ENCODE data around the gene DOC2B.
"Not testable (repeated sequence)": the region's sequence is repeated elsewhere in the genome, so short reads cannot be mapped to it uniquely, and the experiment has no call there.

Gene DOC2B

DNA sequence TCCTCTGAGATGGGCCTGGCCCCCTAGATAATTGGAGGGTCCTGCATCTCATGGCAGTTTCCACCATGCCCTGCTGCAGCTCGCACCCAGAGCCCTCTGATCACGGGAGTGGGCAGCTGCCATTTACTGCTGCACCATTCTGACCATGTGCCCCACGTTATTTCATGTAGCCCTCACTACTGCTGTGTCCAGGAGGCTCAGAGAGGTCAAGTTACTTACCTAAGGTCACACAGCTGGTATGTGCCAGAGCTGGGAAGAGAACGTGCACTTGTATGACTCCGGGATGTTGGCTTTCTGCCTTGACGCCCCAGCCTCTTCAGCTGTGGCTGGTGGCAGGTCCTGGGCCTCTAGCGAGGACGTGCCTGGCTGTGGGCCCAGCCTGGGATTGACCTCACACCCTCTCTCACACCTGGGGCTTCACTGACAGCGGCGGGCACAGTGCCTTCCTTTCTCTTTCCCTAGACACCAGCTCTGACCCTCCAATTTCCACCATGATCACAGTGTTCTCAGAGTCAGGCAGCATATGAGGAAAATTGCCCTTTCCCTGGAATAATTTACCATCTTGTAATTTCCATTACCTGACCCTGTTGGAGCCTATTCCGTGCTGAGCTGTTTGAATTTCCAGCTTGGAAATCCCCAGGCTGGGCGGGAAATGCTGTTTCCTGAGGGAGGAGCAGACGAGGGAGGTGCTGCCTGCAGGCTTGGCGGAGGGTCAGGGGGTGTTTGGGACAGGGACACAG, 18.5 kb upstream of the DOC2B start:
- H3K27ac ChIP-seq (ENCODE audit: low read length): no peak overlapping the region
- no peaks in the 10 kb centered on the region for H3K36me3 ChIP-seq (ENCODE audit: control insufficient read depth in 2 of 2, insufficient read depth in 2 of 2, low read length in 2 of 2)
- H3K27me3 ChIP-seq (ENCODE audit: control insufficient read depth in 1 of 2, insufficient read depth in 2 of 2, low read length in 2 of 2): peaks cover 11 to 17% of the 10 kb centered on the region in 2 donors
- H3K4me1 ChIP-seq (ENCODE audit: control insufficient read depth, insufficient read depth, low read length): peaks cover 6% of the 10 kb centered on the region
- H3K9ac ChIP-seq (ENCODE audit: low read length in 2 of 2): no peak overlapping the region
- no peaks in the 10 kb centered on the region for H3K9me3 ChIP-seq (ENCODE audit: control insufficient read depth in 2 of 2, low read length in 2 of 2)
- no peak overlapping the region for H3K4me3 ChIP-seq (ENCODE audit: low read length in 2 of 2)

DNA sequence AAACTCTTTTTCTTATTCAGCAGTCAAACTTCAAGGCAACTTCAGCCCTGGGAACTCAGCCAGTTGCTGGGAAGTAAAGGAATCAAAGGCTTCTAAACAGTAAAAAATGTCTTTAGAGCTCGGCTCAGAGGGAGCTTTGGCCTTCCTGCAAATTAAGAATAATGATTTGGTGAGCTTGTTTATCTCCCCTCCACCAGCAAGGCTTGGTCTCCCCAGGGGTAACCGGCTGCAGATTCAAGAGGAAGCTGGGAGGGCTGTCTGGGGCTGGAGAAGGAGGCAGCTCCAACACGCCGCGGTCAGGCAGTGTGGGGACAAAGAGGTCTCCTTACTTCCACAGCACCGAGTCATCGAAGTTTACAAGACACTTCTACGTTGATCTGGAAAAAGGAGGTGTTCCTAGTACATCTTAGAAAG, 17.7 kb upstream of the DOC2B start:
- Histone ChIP-seq H3K9me3 (ENCODE audit: control insufficient read depth in 2 of 2, low read length in 2 of 2) (no peaks in the 10 kb centered on the region), H3K27ac (ENCODE audit: low read length) (no peak overlapping the region), H3K4me1 (ENCODE audit: control insufficient read depth, insufficient read depth, low read length) (peaks cover 6% of the 10 kb centered on the region), H3K9ac (ENCODE audit: low read length in 2 of 2) (no peak overlapping the region), H3K36me3 (ENCODE audit: control insufficient read depth in 2 of 2, insufficient read depth in 2 of 2, low read length in 2 of 2) (no peaks in the 10 kb centered on the region), H3K4me3 (ENCODE audit: low read length in 2 of 2) (no peak overlapping the region), H3K27me3 (ENCODE audit: control insufficient read depth in 1 of 2, insufficient read depth in 2 of 2, low read length in 2 of 2) (peaks cover 11 to 17% of the 10 kb centered on the region in 2 donors)

DNA sequence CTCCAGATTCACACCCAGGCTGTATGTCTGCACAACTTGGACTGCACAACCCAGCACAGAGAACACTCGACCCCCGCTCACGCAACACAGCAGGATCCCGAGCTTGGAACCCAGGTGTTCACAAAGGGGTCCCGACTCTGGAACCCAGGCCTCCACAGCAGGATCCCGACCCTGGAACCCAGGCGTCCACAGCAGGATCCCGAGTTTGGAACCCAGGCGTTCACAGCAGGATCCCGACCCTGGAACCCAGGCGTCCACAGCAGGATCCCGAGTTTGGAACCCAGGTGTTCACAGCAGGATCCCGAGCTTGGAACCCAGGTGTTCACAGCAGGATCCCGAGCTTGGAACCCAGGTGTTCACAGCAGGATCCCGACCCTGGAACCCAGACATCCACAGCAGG, 16.8 kb upstream of the DOC2B start:
- not testable (repeated sequence) for H3K9me3 ChIP-seq (ENCODE audit: control insufficient read depth in 2 of 2, low read length in 2 of 2); H3K4me1 ChIP-seq (ENCODE audit: control insufficient read depth, insufficient read depth, low read length); H3K4me3 ChIP-seq (ENCODE audit: low read length in 2 of 2); H3K36me3 ChIP-seq (ENCODE audit: control insufficient read depth in 2 of 2, insufficient read depth in 2 of 2, low read length in 2 of 2); H3K27ac ChIP-seq (ENCODE audit: low read length); H3K9ac ChIP-seq (ENCODE audit: low read length in 2 of 2)
- H3K27me3 ChIP-seq (ENCODE audit: control insufficient read depth in 1 of 2, insufficient read depth in 2 of 2, low read length in 2 of 2): peaks cover 11 to 19% of the 10 kb centered on the region in 2 donors

GRCh38 chr17:197352-197751, 15.9 kb upstream of the DOC2B start:
- H3K4me3 ChIP-seq (ENCODE audit: low read length in 2 of 2): no peak overlapping the region
- H3K27me3 ChIP-seq (ENCODE audit: control insufficient read depth in 1 of 2, insufficient read depth in 2 of 2, low read length in 2 of 2): peaks cover 11 to 19% of the 10 kb centered on the region in 2 donors
- H3K9me3 ChIP-seq (ENCODE audit: control insufficient read depth in 2 of 2, low read length in 2 of 2): no peaks in the 10 kb centered on the region
- no peak overlapping the region for H3K9ac ChIP-seq (ENCODE audit: low read length in 2 of 2)
- H3K36me3 ChIP-seq (ENCODE audit: control insufficient read depth in 2 of 2, insufficient read depth in 2 of 2, low read length in 2 of 2): no peaks in the 10 kb centered on the region
- peaks cover 6% of the 10 kb centered on the region for H3K4me1 ChIP-seq (ENCODE audit: control insufficient read depth, insufficient read depth, low read length)
- no peak overlapping the region for H3K27ac ChIP-seq (ENCODE audit: low read length)

DNA sequence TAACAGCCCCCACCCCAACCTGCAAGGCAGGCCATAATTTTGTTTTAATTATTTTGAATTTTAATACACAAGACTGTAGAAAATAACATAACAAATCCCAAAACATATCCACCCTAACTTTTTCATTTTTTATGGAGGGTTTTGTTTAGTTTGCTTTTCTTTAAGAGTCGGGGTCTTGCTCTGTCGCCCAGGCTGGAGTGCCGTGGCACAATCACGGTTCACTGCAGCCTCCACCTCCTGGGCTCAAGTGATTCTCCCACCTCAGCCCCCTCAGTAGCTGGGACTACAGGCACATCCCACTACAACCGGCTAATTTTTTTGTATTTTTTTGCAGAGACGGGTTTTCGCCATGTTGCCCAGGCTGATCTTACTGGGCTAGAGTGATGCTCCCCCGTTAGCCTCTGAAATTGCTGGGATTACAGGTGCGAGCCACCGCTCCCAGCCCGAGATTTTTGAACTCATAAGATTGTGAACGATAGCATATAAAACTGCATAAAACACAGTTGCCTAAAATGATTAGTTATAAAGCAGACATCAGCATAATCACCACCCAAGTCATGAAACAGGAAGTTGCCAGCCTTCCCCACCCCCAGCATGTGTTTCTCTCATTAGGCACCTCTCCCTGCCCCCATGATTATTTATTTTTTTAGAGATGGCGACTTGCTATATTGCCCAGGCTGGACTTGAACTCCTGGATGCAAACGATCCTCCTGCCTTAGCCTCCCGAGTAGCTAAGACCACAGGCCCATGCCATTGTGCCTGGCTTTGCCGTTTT, 13.6 kb upstream of the DOC2B start:
- Histone ChIP-seq H3K27ac (ENCODE audit: low read length) (no peak overlapping the region), H3K36me3 (ENCODE audit: control insufficient read depth in 2 of 2, insufficient read depth in 2 of 2, low read length in 2 of 2) (no peaks in the 10 kb centered on the region), H3K27me3 (ENCODE audit: control insufficient read depth in 1 of 2, insufficient read depth in 2 of 2, low read length in 2 of 2) (peaks cover 11 to 18% of the 10 kb centered on the region in 2 donors), H3K4me1 (ENCODE audit: control insufficient read depth, insufficient read depth, low read length) (peaks cover 6% of the 10 kb centered on the region), H3K9ac (ENCODE audit: low read length in 2 of 2) (no peak overlapping the region), H3K9me3 (ENCODE audit: control insufficient read depth in 2 of 2, low read length in 2 of 2) (no peaks in the 10 kb centered on the region), H3K4me3 (ENCODE audit: low read length in 2 of 2) (no peak overlapping the region)

DNA sequence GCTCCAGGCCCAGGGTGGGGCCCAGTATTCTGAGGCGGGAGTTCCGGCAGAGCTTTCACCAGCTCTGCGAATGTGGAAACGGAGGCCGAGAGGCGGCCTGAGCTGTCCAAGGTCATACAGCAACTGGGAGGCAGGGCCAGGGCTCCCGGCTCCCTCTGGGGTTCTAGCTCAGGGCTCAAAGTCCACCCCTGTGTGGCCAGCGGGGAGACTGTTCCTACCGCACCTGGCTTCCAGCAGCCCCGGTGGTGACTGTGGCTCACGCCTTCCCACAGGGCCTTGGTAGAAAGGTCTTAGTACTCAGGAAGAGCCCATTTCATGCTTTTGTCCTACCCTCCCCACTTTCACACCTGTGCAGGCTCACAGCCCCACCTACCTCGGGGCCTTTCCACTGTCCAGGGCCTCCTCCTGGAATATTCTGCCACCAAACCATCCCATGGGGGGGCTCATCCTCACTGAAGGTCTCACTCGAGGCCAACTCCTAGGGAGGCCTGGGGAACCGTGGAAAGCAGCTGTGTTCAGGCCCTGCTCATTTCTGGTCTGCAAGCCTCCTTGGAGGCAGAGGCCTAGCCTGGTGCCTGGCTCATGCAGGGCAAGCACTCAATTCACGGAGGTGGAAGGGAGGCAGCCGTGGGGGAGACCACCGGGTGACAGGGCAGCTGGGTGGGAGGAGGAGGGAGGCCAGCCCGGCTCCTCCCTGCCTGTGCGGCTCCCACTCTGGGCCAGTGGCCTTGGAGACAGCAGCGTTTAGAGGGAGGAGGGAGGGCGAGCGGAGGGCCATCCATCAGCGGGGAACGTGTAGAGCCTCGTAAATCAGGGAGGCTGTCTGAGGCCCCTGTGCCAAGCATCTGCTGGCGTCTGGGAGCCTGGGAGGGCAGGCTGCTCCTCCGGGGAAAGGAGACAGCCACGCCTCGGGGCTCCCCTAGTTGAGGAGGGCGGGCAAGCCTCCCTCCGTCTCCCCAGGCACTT, 12.7 kb upstream of the DOC2B start:
- no peaks in the 10 kb centered on the region for H3K9me3 ChIP-seq (ENCODE audit: control insufficient read depth in 2 of 2, low read length in 2 of 2)
- peaks cover 11% of the 10 kb centered on the region in 2 donors for H3K27me3 ChIP-seq (ENCODE audit: control insufficient read depth in 1 of 2, insufficient read depth in 2 of 2, low read length in 2 of 2)
- H3K4me1 ChIP-seq (ENCODE audit: control insufficient read depth, insufficient read depth, low read length): peaks cover under 1% of the 10 kb centered on the region
- no peak overlapping the region for H3K4me3 ChIP-seq (ENCODE audit: low read length in 2 of 2)
- H3K9ac ChIP-seq (ENCODE audit: low read length in 2 of 2): no peak overlapping the region
- H3K36me3 ChIP-seq (ENCODE audit: control insufficient read depth in 2 of 2, insufficient read depth in 2 of 2, low read length in 2 of 2): no peaks in the 10 kb centered on the region
- no peak overlapping the region for H3K27ac ChIP-seq (ENCODE audit: low read length)

DNA sequence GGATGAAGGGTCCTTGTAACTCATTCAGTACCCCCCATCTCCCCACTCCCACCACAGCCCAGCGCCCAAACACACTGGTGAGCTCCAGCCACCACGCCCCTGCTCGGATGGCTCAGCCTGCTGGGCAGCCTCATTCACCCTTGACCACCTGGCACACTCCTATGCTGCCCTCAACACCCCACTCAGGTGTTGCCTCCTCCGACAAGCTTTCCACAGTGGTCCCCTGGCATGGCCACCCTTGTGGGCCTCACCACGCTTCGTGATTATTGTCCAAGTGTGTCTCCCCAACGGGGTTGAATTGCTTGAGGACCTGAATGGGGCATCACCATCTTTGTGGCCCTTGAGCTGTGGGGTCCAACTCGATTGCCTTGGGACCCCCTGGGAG, 12.0 kb upstream of the DOC2B start:
- no peaks in the 10 kb centered on the region for H3K36me3 ChIP-seq (ENCODE audit: control insufficient read depth in 2 of 2, insufficient read depth in 2 of 2, low read length in 2 of 2)
- H3K27me3 ChIP-seq (ENCODE audit: control insufficient read depth in 1 of 2, insufficient read depth in 2 of 2, low read length in 2 of 2): peaks cover 11 to 15% of the 10 kb centered on the region in 2 donors
- H3K9ac ChIP-seq (ENCODE audit: low read length in 2 of 2): no peak overlapping the region
- no peak overlapping the region for H3K4me3 ChIP-seq (ENCODE audit: low read length in 2 of 2)
- no peaks in the 10 kb centered on the region for H3K9me3 ChIP-seq (ENCODE audit: control insufficient read depth in 2 of 2, low read length in 2 of 2)
- no peak overlapping the region for H3K27ac ChIP-seq (ENCODE audit: low read length)
- no peaks in the 10 kb centered on the region for H3K4me1 ChIP-seq (ENCODE audit: control insufficient read depth, insufficient read depth, low read length)

- Histone ChIP-seq H3K9me3 (ENCODE audit: control insufficient read depth in 2 of 2, low read length in 2 of 2) (no peaks in the 10 kb centered on the region), H3K36me3 (ENCODE audit: control insufficient read depth in 2 of 2, insufficient read depth in 2 of 2, low read length in 2 of 2) (no peaks in the 10 kb centered on the region), H3K27me3 (ENCODE audit: control insufficient read depth in 1 of 2, insufficient read depth in 2 of 2, low read length in 2 of 2) (peaks cover 9 to 11% of the 10 kb centered on the region in 2 donors), H3K27ac (ENCODE audit: low read length) (no peak overlapping the region), H3K4me3 (ENCODE audit: low read length in 2 of 2) (no peak overlapping the region), H3K4me1 (ENCODE audit: control insufficient read depth, insufficient read depth, low read length) (no peaks in the 10 kb centered on the region), H3K9ac (ENCODE audit: low read length in 2 of 2) (no peak overlapping the region)
Observed at GRCh38 chr17:192666-193425, 11.4 kb upstream of the DOC2B start.

- Histone ChIP-seq H3K36me3 (ENCODE audit: control insufficient read depth in 2 of 2, insufficient read depth in 2 of 2, low read length in 2 of 2) (no peaks in the 10 kb centered on the region), H3K9ac (ENCODE audit: low read length in 2 of 2) (no peak overlapping the region), H3K4me3 (ENCODE audit: low read length in 2 of 2) (no peak overlapping the region), H3K27me3 (ENCODE audit: control insufficient read depth in 1 of 2, insufficient read depth in 2 of 2, low read length in 2 of 2) (peaks cover 3 to 5% of the 10 kb centered on the region in 2 donors), H3K4me1 (ENCODE audit: control insufficient read depth, insufficient read depth, low read length) (no peaks in the 10 kb centered on the region), H3K27ac (ENCODE audit: low read length) (no peak overlapping the region), H3K9me3 (ENCODE audit: control insufficient read depth in 2 of 2, low read length in 2 of 2) (no peaks in the 10 kb centered on the region)
Observed at GRCh38 chr17:189444-189843, 8.0 kb upstream of the DOC2B start.

DNA sequence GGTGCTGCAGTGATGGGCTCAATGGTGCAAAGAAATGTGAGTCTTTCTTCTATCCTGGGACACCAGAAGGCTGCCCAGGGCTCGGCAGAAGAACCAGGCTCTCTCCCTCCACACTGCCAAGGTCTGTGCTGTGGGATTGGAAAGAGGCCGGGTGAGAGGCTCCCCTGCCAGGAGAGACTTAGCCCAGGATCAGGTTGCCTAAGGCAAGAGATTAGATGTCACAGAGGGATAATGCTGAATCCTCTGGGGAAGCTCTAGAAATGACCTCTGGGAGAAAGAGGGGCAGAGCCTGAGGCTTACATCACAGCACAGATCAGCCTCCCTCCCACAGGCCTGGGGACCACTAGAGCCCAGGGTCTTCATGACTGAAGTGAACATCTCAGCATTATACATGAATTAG, 5.7 kb upstream of the DOC2B start:
- H3K4me1 ChIP-seq (ENCODE audit: control insufficient read depth, insufficient read depth, low read length): no peaks in the 10 kb centered on the region
- peaks cover 12 to 17% of the 10 kb centered on the region in 2 donors for H3K27me3 ChIP-seq (ENCODE audit: control insufficient read depth in 1 of 2, insufficient read depth in 2 of 2, low read length in 2 of 2)
- no peak overlapping the region for H3K27ac ChIP-seq (ENCODE audit: low read length)
- no peaks in the 10 kb centered on the region for H3K9me3 ChIP-seq (ENCODE audit: control insufficient read depth in 2 of 2, low read length in 2 of 2)
- no peaks in the 10 kb centered on the region for H3K36me3 ChIP-seq (ENCODE audit: control insufficient read depth in 2 of 2, insufficient read depth in 2 of 2, low read length in 2 of 2)
- no peak overlapping the region for H3K4me3 ChIP-seq (ENCODE audit: low read length in 2 of 2)
- H3K9ac ChIP-seq (ENCODE audit: low read length in 2 of 2): no peak overlapping the region
